Heart right ventricle (tissue), 16 donors: ENCODE data around the gene FGGY. TPM values are rescaled to one million over a fixed set of nuclear protein-coding genes. Genes with fewer than 3 reads are reported as not detected.

Experiments
- ATAC-seq, 8 donors: fragments of 200-7000 bp; cut with Tn5 transposase; one replicate each; pipeline ENCODE4 v1.9.1; 2020; ENCODE audit warnings: mild to moderate bottlenecking in 8 of 8, moderate library complexity in 8 of 8, moderate number of reproducible peaks in 1 of 8
- DNase-seq, 2 donors: peaks; one replicate each; pipeline ENCODE4 v3.0.0-alpha.2; 2020
- H3K27ac ChIP-seq, 10 donors: fragments of 200-600 bp; sonication (generic) in 2 of 10; one replicate each; pipeline versions ENCODE4 v1.5.0 to v1.8.0; 2020 to 2022; ENCODE audit warnings: mild to moderate bottlenecking in 3 of 10
- H3K27me3 ChIP-seq, 7 donors: fragments of 200-600 bp; one replicate each; pipeline ENCODE4 v1.8.0; 2021 to 2022; ENCODE audit warnings: mild to moderate bottlenecking in 2 of 7
- H3K36me3 ChIP-seq, 9 donors: fragments of 200-600 bp; sonication (generic) in 1 of 9; one replicate each; pipeline versions ENCODE4 v1.5.0 to v1.8.0; 2020 to 2022; ENCODE audit warnings: mild to moderate bottlenecking in 2 of 9
- H3K4me1 ChIP-seq, 9 donors: fragments of 200-600 bp; sonication (generic) in 1 of 9; one replicate each; pipeline versions ENCODE4 v1.5.0 to v1.8.0; 2020 to 2022; ENCODE audit warnings: mild to moderate bottlenecking in 4 of 9
- H3K4me3 ChIP-seq, 10 donors: fragments of 200-600 bp; sonication (generic) in 2 of 10; one replicate each; pipeline versions ENCODE4 v1.5.0 to v1.8.0; 2020 to 2022; ENCODE audit warnings: mild to moderate bottlenecking in 7 of 10, moderate library complexity in 2 of 10
- H3K9me3 ChIP-seq, 11 donors: fragments of 200-600 bp in 10 of 11; sonication (generic) in 2 of 11; one replicate each; pipeline versions ENCODE4 v1.5.0 to v1.8.0; 2013 to 2022; ENCODE audit warnings: mild to moderate bottlenecking in 2 of 11, control low read depth in 1 of 11, moderate library complexity in 1 of 11
- CTCF ChIP-seq, 9 donors: fragments of 200-600 bp; sonication (generic) in 2 of 9; IDR thresholded peaks; one replicate each; pipeline versions ENCODE4 v1.5.0 to v1.8.0; 2021 to 2022; ENCODE audit warnings: antibody characterized with exemption in 9 of 9, mild to moderate bottlenecking in 5 of 9, moderate library complexity in 1 of 9
- WGBS, 2 donors: extraction: QIAGEN DNeasy Blood & Tissue Kit; methylation state at CpG; one replicate each; pipeline ENCODE4 v1.1.7; 2013; ENCODE audit warnings: inconsistent platforms in 1 of 2; 5-methylcytosine and 5-hydroxymethylcytosine counted together
- intact Hi-C, 10 donors: fragments of 100-400 bp; cut with DNase I; formaldehyde crosslinking; loops; one replicate each; pipeline versions ENCODE4 v1.11.1 to v1.14.2; 2022
- polyA plus RNA-seq, 2 donors: library from polyadenylated mRNA; stranded (reverse); fragments of 200-250 nt; gene quantifications; one replicate each; pipeline ENCODE4 v1.2.3, GENCODE V29; 2013
- total RNA-seq, 10 donors: library from RNA; stranded (reverse); fragmentation: NEBNext Ultra II Directional in 3 of 10; extraction: Animal tissue kit (Norgen Biotek cat#: 25700) in 3 of 10; gene quantifications; one replicate each; pipeline versions ENCODE4 v1.2.1 to v1.2.4, GENCODE V29; 2021 to 2023
- donor health status: Arrhythmogenic right ventricular cardiomyopathy.
- donor health status: ischemic (EF 13 %, LVEDD 7.1; RV severe dilation, severe dysfunction).
- donor health status: healthy with polysubstance abuse.
- donor health status: DM: no; HTN: yes; CAD: no.
- donor health status: DM: no; HTN: no; CAD: no.
- donor health status: ischemic (EF 25% LVEDD 6.9; RV normal size, moderate dysfunction).
- donor health status: ischemic (EF 25% LVEDD 5.7; RV mildly dilated, moderate dysfunction).
- donor health status: healthy.
- donor health status: DM: yes; HTN: yes; CAD: no.
- donor health status: Ischemic cardiomyopathy.
- donor health status: ischemic (EF 35%, LVEDD 5.7; RV mildly dilated, moderate dysfunction).
- donor health status: nonischemic (EF 11% LVEDD 7.7; RV severe dilation, severe dysfunction).
- donor health status: DM: yes; HTN: yes; CAD: no.
- donor health status: PGD.
- donor health status: ischemic (EF 29% LVEDD 5.4; RV normal size, mild dysfunction).
- donor health status: nonischemic (EF 23%, LVEDD 6.1; RV moderate dilation, normal function).

FGGY gene
- total and polyA plus RNA-seq, 12 donors = 3.1 to 51.8 (median 34.7) TPM

- ATAC-seq = peak in 2 of 8 donors; percentile 14 to 51
- Histone ChIP-seq H3K27ac (peak overlapping the region in 9 of 10 donors; percentile 27 to 57 (median 39)), H3K4me3 (no peak overlapping the region), H3K27me3 (no peaks in the 10 kb centered on the region), H3K36me3 (no peaks in the 10 kb centered on the region), H3K9me3 (no peaks in the 10 kb centered on the region), H3K4me1 (peaks cover 6 to 59% (median 46%) of the 10 kb centered on the region in 9 donors)
- DNase-seq = no peak
- no peak for TF ChIP-seq CTCF (IDR thresholded peaks at IDR 0.05)
- WGBS, 2 donors = 67 to 76% methylated on average over 6 of the region's 6 CpGs
- intact Hi-C loops = loop anchor here in 8 of 10 donors (2.0 to 10.0 kb wide), 12 partner anchors 51 to 967 kb away; partner anchors contain the start of genes FGGY (in 1 of the 8) and JUN (in 1 of the 8)
Measured at GRCh38 chr1:59703918-59704378, 407.1 kb downstream of the FGGY start.

GRCh38 chr1:59704716-59705115, 407.8 kb downstream of the FGGY start:
- no peaks in the 10 kb centered on the region for H3K36me3 ChIP-seq
- no peak overlapping the region for H3K4me3 ChIP-seq
- no peak for ATAC-seq
- no peak for TF ChIP-seq CTCF (IDR thresholded peaks at IDR 0.05)
- no peaks in the 10 kb centered on the region for H3K9me3 ChIP-seq
- intact Hi-C loops = loop anchor here in 8 of 10 donors (2.0 to 10.0 kb wide), 12 partner anchors 50 to 967 kb away; partner anchors contain the start of genes FGGY (in 1 of the 8) and JUN (in 1 of the 8)
- H3K4me1 ChIP-seq = peaks cover 3 to 57% (median 45%) of the 10 kb centered on the region in 9 donors
- WGBS, 2 donors = 61 to 67% methylated on average over 2 of the region's 2 CpGs
- no peak for DNase-seq
- no peaks in the 10 kb centered on the region for H3K27me3 ChIP-seq
- H3K27ac ChIP-seq = peak overlapping the region in 6 of 10 donors; percentile 12 to 87 (median 41)

- TF ChIP-seq CTCF (IDR thresholded peaks at IDR 0.05) = no peak
- Histone ChIP-seq H3K36me3 (no peaks in the 10 kb centered on the region), H3K27me3 (no peaks in the 10 kb centered on the region), H3K9me3 (peaks cover 0 to 3% (median 0%) of the 10 kb centered on the region in 11 donors), H3K4me1 (peaks cover 3 to 57% (median 45%) of the 10 kb centered on the region in 9 donors), H3K4me3 (no peak overlapping the region), H3K27ac (peak overlapping the region in 8 of 10 donors; percentile 44 to 87 (median 62))
- ATAC-seq (peak in 7 of 8 donors; percentile 38 to 76 (median 50)), DNase-seq (no peak)
- 55% methylated on average over 5 of the region's 5 CpGs for WGBS, 2 donors
- intact Hi-C loops = loop anchor here in 7 of 10 donors (2.0 to 10.0 kb wide), 9 partner anchors 49 to 931 kb away; partner anchors contain the start of gene FGGY (in 1 of the 7)
Measured at GRCh38 chr1:59705466-59706302, 408.8 kb downstream of the FGGY start.

- H3K4me1 ChIP-seq = peaks cover 3 to 57% (median 45%) of the 10 kb centered on the region in 9 donors
Measured at GRCh38 chr1:59706303-59706599, 409.4 kb downstream of the FGGY start.

More at GRCh38 chr1:59706303-59706599, 409.4 kb downstream of the FGGY start:
- peaks cover 0 to 7% (median 0%) of the 10 kb centered on the region in 11 donors for H3K9me3 ChIP-seq
- ATAC-seq (no peak), DNase-seq (no peak)
- H3K36me3 ChIP-seq = no peaks in the 10 kb centered on the region
- H3K27ac ChIP-seq = peak overlapping the region in 8 of 10 donors; percentile 44 to 87 (median 62)
- TF ChIP-seq CTCF (IDR thresholded peaks at IDR 0.05) = no peak
- no peak overlapping the region for H3K4me3 ChIP-seq
- intact Hi-C loops = loop anchor here in 7 of 10 donors (2.0 to 10.0 kb wide), 9 partner anchors 49 to 931 kb away; partner anchors contain the start of gene FGGY (in 1 of the 7)
- H3K27me3 ChIP-seq = no peaks in the 10 kb centered on the region
